Measurements from ENCODE around the gene TMSB4Y.

The TMSB4Y gene

DNA sequence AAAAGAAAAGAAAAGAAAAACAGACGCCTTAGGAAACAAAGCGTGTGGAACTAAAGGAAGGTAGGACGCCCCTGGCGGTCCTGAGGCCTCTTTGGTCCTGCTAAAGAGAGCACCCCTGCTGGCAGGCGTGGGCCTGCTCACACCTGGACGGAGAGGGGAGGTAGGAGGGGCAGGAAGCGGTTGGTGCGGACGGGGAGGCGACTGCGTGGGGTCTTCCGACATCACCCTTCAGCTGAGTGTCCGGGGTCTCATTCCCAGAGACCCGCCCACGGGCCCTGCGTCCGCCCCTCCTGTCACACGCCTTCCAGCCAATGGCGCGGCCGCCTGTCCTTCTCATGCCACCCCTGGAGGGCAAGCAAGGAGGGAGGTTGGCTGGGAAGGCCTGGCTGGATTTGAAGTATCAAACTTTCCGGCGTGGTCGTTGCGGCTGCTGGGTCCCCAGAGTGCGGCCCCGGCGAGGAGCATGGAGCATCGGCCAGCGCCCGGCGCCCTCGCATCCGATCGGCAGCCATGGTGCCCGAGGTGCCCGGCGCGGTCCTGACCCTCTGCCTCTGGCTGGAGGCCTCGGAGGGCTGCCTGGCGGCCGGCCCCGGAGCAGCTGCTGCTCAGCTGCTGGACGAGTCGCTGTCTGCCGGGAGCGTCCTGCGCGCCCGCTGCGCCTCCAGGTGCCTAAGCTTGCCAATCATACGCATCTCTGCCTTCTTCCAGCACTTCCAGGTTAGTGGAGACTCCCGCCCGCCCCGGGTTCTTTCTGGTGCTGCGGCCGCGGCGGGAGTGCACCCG lies 47.8 kb downstream of the TMSB4Y start:
- H3K4me3 ChIP-seq = peak overlapping the region; percentile 42 to 54
- no peaks in the 10 kb centered on the region for H3K27me3 ChIP-seq
- no peak overlapping the region for H3K27ac ChIP-seq
- peaks cover 0 to 15% (median 0%) of the 10 kb centered on the region in 4 donors for H3K4me1 ChIP-seq
- intact Hi-C loops (cut with DNase I; ENCODE audit: low total_unique reads) = no loop called here
- H3K36me3 ChIP-seq = no peaks in the 10 kb centered on the region
- H3K9me3 ChIP-seq = no peaks in the 10 kb centered on the region
- DNase-seq = no peak
- TF ChIP-seq, protein P1, sequence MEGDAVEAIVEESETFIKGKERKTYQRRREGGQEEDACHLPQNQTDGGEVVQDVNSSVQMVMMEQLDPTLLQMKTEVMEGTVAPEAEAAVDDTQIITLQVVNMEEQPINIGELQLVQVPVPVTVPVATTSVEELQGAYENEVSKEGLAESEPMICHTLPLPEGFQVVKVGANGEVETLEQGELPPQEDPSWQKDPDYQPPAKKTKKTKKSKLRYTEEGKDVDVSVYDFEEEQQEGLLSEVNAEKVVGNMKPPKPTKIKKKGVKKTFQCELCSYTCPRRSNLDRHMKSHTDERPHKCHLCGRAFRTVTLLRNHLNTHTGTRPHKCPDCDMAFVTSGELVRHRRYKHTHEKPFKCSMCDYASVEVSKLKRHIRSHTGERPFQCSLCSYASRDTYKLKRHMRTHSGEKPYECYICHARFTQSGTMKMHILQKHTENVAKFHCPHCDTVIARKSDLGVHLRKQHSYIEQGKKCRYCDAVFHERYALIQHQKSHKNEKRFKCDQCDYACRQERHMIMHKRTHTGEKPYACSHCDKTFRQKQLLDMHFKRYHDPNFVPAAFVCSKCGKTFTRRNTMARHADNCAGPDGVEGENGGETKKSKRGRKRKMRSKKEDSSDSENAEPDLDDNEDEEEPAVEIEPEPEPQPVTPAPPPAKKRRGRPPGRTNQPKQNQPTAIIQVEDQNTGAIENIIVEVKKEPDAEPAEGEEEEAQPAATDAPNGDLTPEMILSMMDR (IDR thresholded peaks at IDR 0.05) = no peak

DNA sequence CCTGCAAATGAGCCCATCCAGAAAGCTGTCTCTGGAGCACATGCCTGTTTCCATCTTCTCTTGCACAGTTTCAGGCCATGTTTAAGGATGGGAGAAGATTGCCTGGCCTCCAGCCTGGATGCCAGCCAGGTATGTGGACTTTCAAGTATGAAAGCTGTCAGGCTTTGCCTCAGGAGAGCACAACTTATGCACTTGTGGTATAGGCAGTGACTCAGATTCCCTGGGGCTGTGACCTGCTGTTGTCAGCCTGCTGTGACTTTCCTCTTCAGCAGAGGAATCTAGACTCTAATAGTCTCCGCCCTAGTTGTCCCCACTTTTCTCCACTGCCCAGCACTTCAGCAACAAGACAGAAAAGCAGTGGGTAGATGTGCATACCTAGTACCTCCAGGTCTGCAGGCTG lies 51.0 kb downstream of the TMSB4Y start:
- Histone ChIP-seq H3K9me3 (no peaks in the 10 kb centered on the region), H3K27ac (no peak overlapping the region), H3K27me3 (no peaks in the 10 kb centered on the region)

More for the DNA sequence above, 51.0 kb downstream of the TMSB4Y start:
- H3K4me3 ChIP-seq = no peak overlapping the region
- intact Hi-C loops (cut with DNase I; ENCODE audit: low total_unique reads) = no loop called here
- TF ChIP-seq, protein P1 (IDR thresholded peaks at IDR 0.05) = no peak
- H3K4me1 ChIP-seq = peaks cover 0 to 15% (median 0%) of the 10 kb centered on the region in 4 donors
- H3K36me3 ChIP-seq = no peaks in the 10 kb centered on the region
- DNase-seq = no peak
